ENCODE measurements around the gene OGA.

The OGA gene

DNA sequence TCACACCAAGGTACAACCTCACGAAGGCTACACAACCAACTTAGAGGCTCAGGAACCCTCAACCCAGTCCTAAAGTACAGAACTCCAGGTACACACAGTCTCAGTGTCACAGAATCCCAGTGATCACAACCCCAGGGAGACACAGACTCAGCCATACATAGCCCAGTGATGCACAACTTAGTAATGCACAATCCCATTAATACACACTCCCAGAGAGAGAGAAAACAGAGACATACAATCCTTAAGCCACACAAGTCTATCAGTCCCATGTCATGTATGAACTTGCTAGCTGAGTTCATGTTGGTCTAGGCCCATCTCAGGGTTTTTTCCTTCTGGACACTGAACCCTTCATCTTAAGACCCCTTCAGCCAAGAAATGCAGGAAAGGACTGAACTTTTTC, 20.8 kb upstream of the OGA start:
- no peak for DNase-seq
- Histone ChIP-seq H3K4me3 (ENCODE audit: low read depth, low read length) (no peak overlapping the region), H3K36me3 (replicated peaks) (no peaks in the 10 kb centered on the region), H3K27ac (no peak overlapping the region), H3K27me3 (replicated peaks) (no peaks in the 10 kb centered on the region)
- TF ChIP-seq, protein P1, sequence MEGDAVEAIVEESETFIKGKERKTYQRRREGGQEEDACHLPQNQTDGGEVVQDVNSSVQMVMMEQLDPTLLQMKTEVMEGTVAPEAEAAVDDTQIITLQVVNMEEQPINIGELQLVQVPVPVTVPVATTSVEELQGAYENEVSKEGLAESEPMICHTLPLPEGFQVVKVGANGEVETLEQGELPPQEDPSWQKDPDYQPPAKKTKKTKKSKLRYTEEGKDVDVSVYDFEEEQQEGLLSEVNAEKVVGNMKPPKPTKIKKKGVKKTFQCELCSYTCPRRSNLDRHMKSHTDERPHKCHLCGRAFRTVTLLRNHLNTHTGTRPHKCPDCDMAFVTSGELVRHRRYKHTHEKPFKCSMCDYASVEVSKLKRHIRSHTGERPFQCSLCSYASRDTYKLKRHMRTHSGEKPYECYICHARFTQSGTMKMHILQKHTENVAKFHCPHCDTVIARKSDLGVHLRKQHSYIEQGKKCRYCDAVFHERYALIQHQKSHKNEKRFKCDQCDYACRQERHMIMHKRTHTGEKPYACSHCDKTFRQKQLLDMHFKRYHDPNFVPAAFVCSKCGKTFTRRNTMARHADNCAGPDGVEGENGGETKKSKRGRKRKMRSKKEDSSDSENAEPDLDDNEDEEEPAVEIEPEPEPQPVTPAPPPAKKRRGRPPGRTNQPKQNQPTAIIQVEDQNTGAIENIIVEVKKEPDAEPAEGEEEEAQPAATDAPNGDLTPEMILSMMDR (IDR thresholded peaks at IDR 0.05; ENCODE audit: low read depth, low read length, missing control alignments) = no peak
- in situ Hi-C loops (cut with HindIII; ENCODE audit: low pct_ligation_motif_present, low sequenced_read_pairs) = no loop called here

DNA sequence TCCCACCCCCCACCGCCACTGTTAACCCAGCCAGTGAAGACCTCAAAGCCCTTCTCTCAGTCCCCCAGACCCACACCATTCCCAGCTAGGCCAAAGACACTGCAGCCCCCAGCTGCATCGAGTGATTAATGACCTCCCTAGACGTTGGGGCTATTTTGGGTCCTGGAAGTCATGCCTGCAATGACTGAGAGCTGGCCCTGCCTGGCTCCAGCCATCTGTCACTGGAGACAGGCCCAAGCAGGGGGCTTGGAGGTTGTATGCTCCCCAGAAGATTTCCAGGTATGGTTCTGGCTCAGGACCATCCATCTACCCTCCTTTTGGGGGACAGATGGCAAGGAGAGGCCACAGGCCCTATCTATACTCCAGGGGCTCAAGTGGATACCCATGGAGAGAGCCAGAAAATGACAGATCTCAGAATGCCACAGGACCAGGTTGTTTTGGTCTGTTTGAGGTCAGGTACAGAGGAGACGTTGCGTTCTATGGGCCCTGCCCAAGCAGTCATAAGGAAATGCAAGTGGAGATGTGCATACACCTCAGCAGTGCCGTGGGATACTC, 20.2 kb upstream of the OGA start:
- Histone ChIP-seq H3K27ac (no peak overlapping the region), H3K36me3 (replicated peaks) (no peaks in the 10 kb centered on the region), H3K4me3 (ENCODE audit: low read depth, low read length) (no peak overlapping the region), H3K27me3 (replicated peaks) (no peaks in the 10 kb centered on the region)
- in situ Hi-C loops (cut with HindIII; ENCODE audit: low pct_ligation_motif_present, low sequenced_read_pairs) = no loop called here
- DNase-seq = no peak
- TF ChIP-seq, protein P1 (IDR thresholded peaks at IDR 0.05; ENCODE audit: low read depth, low read length, missing control alignments) = no peak

DNA sequence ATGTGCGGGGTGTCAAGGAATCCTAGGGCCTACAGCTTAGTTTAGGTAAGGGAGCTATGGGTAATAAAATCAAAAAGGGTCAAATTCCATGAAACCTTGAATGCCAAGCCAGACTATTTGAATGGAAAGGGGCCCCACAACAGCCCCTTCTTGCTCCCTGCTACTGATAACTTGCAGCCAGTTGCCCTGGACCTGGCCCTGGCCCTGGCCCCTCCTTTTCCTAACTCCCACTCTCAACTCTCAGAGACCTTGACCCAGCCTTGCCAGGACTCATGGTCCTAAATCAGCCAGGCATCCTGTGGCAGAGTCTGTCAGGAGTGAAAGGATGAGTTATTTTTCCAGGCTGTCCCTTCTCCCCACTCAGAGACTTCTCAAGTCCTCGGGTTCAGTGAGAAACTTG, 19.5 kb upstream of the OGA start:
- no peak for DNase-seq
- no peak overlapping the region for H3K27ac ChIP-seq
- in situ Hi-C loops (cut with HindIII; ENCODE audit: low pct_ligation_motif_present, low sequenced_read_pairs) = no loop called here
- TF ChIP-seq, protein P1 (IDR thresholded peaks at IDR 0.05; ENCODE audit: low read depth, low read length, missing control alignments) = no peak
- H3K36me3 ChIP-seq (replicated peaks) = no peaks in the 10 kb centered on the region
- no peaks in the 10 kb centered on the region for H3K27me3 ChIP-seq (replicated peaks)
- no peak overlapping the region for H3K4me3 ChIP-seq (ENCODE audit: low read depth, low read length)

DNA sequence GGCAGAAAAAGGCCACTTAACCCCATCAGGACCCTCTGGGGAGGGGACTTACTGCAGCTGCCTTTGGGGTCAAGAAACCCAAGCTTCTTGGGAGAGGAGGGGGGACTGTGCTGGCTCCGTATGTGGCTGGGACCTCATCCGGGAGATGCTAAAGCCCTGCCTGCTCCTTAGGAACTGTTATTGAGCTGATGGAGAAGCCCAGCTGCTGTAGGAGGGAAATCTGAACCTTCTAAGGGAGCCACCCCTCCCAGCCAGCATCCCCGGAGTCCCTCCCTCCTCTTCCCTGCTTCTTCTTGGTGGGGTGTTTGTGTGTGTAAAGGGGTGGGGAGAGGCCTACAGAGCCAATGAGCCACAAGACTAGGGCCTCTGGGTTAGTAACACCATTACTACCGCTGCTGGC, 17.1 kb upstream of the OGA start:
- in situ Hi-C loops (cut with HindIII; ENCODE audit: low pct_ligation_motif_present, low sequenced_read_pairs) = no loop called here
- Histone ChIP-seq H3K36me3 (replicated peaks) (no peaks in the 10 kb centered on the region), H3K27ac (no peak overlapping the region), H3K4me3 (ENCODE audit: low read depth, low read length) (no peak overlapping the region), H3K27me3 (replicated peaks) (no peaks in the 10 kb centered on the region)
- TF ChIP-seq, protein P1 (IDR thresholded peaks at IDR 0.05; ENCODE audit: low read depth, low read length, missing control alignments) = no peak
- DNase-seq = no peak

DNA sequence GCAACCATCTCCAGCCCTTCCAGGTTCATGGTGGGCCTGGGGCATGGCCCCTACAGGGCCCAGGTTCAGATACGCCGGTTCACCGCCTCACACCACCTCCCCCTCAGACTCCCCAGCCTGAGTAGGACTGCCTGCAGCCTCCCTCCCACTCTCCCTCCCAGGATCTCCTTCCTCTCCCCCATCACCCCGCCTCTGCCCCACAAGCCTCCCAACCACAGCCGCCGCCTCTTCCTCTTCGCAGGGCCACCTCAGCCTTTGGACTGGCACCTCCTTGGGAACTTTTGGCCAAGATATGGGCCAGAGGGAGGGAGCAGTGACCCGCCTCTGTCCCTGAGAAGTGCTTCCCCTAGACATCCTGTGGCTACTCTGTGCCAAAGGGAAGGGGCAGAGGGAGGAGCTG, 16.1 kb upstream of the OGA start:
- in situ Hi-C loops (cut with HindIII; ENCODE audit: low pct_ligation_motif_present, low sequenced_read_pairs) = no loop called here

More for the DNA sequence above, 16.1 kb upstream of the OGA start:
- Histone ChIP-seq H3K36me3 (replicated peaks) (no peaks in the 10 kb centered on the region), H3K27me3 (replicated peaks) (no peaks in the 10 kb centered on the region), H3K4me3 (ENCODE audit: low read depth, low read length) (no peak overlapping the region), H3K27ac (no peak overlapping the region)
- TF ChIP-seq, protein P1 (IDR thresholded peaks at IDR 0.05; ENCODE audit: low read depth, low read length, missing control alignments) = no peak
- DNase-seq = no peak
